Neural progenitor cell (in vitro differentiated cells): ENCODE data around the gene IGF2.

Experiments
- EZH2 ChIP-seq: fragments of 200-600 bp; sonication (generic); IDR thresholded peaks from 2 replicates; pipeline ENCODE4 v1.6.1; 2017; ENCODE audit warnings: antibody characterized with exemption, mild to moderate bottlenecking, moderate library complexity
- TF ChIP-seq, protein P1 (sequence below): fragments of 200-600 bp; sonication (generic); IDR thresholded peaks from 2 replicates; pipeline ENCODE4 v1.5.1; 2017; ENCODE audit warnings: antibody characterized with exemption, mild to moderate bottlenecking

DNA sequence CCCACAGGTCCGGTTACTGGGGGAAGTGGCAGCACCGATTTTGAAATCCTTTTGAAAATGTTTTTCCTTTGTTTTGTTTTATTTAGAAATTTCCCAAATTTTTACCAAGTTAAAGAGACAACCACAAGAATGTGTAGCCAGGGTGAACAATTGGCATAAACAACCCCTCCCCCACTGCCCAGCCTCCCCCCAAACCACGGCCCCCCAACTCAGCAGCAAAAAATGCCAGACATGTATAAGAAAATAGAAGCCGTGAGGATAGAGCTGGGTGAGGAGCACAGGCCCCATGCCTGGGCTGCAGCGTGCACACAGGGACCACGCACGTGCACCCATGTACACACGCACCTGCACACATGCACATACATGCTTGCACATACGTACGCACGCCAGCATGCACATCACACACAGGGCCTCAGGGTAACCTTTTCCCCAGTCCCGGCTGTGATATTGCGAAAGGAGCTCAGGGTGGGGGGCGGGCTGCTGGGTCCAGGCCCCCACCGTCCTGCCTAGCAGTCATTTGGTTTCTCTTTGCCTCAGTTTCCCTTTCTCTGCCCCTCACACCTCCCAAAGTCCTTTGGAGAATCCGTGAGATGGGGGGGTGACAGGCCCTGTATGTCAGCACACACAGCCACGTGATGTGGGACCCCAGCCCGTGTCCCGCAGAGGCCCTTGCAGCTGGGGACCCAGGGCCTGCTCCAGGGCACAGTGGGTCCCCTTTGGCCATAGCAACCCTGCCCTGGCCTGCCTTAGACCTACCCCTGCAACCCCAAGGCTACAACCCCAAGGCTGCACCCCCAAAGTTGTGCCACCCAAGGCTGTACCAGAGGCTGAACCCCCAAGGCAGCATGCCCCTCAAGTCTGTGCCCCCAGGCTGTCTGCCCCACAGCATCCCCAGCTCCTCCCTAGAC lies 42.9 kb downstream of the IGF2 start:
- TF ChIP-seq, protein P1, sequence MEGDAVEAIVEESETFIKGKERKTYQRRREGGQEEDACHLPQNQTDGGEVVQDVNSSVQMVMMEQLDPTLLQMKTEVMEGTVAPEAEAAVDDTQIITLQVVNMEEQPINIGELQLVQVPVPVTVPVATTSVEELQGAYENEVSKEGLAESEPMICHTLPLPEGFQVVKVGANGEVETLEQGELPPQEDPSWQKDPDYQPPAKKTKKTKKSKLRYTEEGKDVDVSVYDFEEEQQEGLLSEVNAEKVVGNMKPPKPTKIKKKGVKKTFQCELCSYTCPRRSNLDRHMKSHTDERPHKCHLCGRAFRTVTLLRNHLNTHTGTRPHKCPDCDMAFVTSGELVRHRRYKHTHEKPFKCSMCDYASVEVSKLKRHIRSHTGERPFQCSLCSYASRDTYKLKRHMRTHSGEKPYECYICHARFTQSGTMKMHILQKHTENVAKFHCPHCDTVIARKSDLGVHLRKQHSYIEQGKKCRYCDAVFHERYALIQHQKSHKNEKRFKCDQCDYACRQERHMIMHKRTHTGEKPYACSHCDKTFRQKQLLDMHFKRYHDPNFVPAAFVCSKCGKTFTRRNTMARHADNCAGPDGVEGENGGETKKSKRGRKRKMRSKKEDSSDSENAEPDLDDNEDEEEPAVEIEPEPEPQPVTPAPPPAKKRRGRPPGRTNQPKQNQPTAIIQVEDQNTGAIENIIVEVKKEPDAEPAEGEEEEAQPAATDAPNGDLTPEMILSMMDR: no peak
- no peak for TF ChIP-seq EZH2
